ENCODE data around the gene MAD1L1. TPM values are rescaled to one million over a fixed set of nuclear protein-coding genes. Genes with fewer than 3 reads are reported as not detected.

The MAD1L1 gene
- total and polyA plus RNA-seq, 2 of the 13 experiments (the other 11 are each of a cell fraction or from before 2014, with no cell fraction given), result 17.4 to 64.7 TPM

GRCh38 chr7:2198760-2199159 is 34.0 kb downstream of the MAD1L1 start (continued):
- TF ChIP-seq RERE (CRISPR knock-in tag; IDR thresholded peaks at IDR 0.05; ENCODE audit: low read depth) (no peak), HMGXB4 (CRISPR knock-in tag; IDR thresholded peaks at IDR 0.05; ENCODE audit: borderline replicate concordance in 1 of 2, low read depth in 1 of 2) (no peak), ARID3A (IDR thresholded peaks at IDR 0.05; ENCODE audit: low read depth, low read length) (no peak), ZNF816 (CRISPR knock-in tag; IDR thresholded peaks at IDR 0.05; ENCODE audit: borderline replicate concordance) (no peak), GATAD1 (CRISPR knock-in tag; IDR thresholded peaks at IDR 0.05) (no peak), ZNF841 (CRISPR knock-in tag; IDR thresholded peaks at IDR 0.05; ENCODE audit: borderline replicate concordance) (no peak), NR0B2 (CRISPR knock-in tag; IDR thresholded peaks at IDR 0.05) (no peak), ZBTB42 (CRISPR knock-in tag; IDR thresholded peaks at IDR 0.05) (no peak), GLMP (CRISPR knock-in tag; IDR thresholded peaks at IDR 0.05; ENCODE audit: borderline replicate concordance) (no peak), AHR (CRISPR knock-in tag; IDR thresholded peaks at IDR 0.05) (no peak)

Data from HepG2 (cell line).